SW480 (cell line): ENCODE data around the gene SURF6.

Experiments
- DNase-seq: peaks from one replicate; pipeline ENCODE4 v3.0.0-alpha.2; 2016; ENCODE audit warnings: low spot score

The SURF6 gene

DNA sequence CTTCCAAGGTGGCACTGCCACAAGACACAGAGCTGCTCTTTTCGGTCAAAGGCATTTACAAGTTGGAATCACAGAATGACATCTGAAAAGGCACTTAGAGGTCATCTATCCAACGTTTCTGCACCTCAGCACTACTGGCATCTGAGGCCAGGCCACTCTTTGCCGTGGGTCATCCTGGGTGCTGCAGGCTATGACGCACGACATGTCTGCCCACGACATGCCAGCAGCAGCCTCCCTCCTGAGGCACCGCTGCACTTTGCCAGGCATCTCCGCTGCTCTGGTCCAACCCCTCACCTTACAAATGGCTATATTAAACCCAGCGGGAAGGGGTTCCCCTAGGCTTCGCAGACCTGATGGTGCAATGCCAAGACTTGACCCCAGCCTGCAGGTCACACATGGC, 31.8 kb upstream of the SURF6 start:
- no peak for DNase-seq

DNA sequence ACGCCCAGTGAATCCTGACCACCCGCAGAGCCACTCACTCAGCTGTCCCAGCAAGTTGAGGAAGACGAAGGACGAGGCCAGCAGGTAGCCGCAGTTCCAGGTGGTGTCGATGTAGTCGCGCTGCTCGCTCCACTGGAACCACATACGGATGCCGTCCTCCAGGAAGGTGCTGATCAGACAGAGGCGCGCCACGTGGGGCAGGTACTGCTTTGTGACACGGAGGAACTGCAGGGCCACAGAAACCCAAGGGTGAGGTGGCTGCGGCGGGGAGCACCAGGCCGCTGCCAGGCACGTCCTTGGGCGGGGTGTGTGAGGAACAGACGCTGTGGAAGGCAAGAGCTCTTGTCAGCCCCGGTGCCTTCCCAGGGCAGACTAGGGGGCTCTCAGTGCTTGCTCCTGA, 31.2 kb upstream of the SURF6 start:
- DNase-seq = no peak

DNA sequence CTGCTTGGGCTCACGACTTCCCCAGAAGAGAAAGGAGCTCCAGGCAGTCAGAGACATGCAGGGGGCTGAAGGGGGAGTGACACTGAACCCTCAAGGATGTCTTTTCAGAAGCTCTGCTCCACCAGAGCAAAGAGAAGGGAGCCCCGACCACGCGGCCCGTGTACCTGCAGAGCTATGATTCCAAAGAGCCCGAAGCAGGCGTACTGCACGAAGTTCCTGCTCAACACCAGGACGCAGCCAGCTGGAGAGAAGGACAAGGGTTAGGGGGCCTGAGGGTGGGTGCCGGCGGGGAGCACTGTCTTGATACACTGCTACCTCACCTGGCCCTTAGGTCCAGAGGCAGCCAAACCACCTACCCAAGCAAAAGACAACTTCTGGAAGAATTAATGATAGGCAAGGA, 30.4 kb upstream of the SURF6 start:
- no peak for DNase-seq

DNA sequence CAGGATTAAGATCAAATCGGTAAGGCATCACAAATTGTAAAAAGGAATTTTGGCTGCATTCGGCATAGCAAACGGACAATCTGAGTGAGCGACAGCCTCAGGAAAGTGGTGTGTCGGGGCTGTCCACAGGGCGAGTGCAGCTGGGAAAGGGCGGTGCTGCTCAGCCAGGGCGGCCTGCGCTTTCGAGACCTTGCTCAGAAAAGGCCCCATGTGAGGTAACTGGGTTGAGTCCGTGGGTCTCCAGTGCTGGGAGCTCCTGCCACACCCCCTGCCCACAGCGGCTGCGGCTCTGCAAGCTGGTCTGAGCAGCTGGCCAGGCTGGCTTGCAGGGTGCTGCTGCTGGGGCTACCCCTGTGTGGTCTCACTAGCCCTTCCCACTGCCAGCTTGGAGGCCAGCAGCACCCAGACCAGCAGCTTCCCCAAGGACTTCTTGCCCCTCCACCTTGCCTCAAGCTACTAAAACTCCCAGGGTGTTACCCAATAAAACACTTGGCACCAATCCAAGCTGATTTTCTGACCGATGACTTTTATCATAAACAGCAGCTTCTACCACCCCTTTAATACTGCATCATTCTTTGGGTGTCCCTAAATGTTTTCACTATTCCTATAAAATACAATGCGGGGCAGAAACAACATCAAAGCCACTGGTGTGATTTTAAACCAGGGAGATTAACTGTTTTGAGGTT, 26.5 kb upstream of the SURF6 start:
- DNase-seq = no peak

DNA sequence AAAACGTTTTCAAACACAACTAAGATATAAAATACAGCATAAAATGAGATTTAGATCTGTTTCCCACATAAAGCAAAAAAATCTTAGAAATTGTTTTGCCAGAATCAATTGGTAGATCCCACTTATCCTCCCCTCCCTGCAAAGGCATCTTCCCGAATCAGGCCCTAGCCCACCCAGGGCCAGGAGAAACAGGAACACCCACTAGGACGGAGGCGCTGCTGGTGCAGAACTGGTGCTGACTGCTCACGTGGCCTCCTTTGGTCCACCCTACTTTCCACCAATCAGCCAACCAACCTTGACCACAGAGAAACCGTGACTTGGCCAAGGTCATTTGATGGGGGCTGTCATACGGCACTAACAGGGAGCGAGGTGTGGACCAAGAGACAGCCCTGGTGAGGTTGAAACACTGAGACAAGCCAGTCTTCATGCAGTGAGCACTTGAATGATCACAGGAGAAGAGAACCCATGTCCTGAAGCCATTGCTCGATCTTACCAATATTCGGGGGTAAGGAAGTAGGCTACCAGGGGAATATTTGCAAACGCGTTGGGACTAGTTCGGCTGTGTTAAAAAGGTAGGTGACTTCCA, 25.6 kb upstream of the SURF6 start:
- DNase-seq = no peak

DNA sequence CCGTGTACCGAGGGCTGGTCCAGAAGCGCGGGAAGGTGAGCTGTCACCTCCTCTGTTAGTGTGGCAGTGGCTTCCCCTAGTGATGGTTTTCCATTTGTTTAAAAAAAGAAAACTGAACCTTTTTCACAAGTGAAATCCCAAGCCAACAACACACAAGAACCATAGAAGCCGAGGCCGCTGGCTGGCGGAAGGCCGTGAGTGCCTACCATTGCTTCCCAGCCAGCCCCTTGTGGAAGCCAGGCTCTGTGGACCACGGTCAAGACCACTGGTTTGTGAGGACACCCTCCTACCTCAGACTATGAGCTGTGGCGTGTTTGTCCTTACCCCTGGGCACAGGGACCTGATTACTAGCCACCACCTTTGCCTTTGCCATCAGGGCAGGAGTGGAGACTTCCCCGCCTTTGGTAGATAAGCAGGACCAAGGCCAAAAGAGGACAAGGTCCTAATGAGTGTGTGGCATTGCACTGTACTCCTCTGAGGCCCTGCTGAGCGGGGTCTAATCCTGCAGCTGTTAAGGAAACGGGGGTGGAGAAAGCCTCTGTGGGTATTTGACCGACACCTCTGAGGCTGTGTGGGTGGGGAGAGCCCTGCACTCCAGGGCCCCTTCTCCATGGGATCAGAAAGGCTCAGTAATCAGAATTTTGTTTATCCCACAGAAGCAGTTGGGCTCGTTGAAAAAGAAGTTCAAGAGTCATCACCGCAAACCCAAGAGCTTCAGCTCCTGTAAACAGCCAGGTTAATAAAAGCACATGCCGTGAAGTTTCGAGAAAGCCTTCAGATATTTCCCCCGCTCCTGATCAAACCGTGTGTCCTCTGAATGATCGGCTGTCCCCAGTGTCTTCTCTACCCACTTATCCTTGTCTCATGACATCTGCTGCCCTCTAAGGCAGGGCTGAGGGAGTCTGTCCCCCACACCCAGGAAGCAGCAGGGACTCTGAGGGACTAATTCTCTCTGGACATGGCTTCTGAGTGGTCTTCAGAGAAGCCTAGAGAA, 24.7 kb upstream of the SURF6 start:
- no peak for DNase-seq

DNA sequence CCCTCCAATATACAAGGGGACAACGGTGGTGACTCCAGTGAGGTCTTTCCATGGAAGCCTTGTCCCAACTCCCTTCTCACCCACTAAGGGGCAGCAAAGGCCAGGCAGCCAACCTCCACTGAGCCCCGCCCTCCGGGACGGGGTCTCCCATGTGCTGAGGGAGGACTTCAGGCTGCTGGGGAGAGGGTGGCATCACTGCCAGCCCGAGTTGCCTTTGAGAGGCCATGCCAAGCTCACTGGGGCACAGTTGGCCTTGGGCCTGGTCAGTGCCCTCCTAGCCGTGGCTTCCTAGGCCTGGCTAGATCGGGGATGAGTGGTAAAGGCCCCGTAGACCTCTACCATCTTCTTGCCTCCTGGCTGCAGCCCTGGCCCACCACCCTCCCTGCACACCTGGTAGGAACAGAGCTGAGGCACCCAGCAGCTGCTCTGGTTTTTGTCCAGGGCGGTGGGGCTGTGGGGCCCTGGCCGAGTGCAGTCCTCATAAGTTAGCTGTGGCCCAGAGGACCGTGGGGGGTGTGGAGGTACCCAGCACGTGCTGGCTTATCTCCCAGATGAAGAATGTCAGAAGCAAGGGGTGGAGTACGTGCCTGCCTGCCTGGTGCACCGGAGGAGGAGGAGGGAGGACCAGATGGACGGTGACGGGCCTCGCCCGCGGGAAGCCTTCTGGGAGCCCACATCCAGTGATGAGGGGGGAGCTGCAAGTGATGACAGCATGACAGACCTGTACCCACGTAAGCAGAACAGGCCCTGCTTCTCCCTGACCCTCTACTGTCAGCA, 23.6 kb upstream of the SURF6 start:
- DNase-seq = no peak

DNA sequence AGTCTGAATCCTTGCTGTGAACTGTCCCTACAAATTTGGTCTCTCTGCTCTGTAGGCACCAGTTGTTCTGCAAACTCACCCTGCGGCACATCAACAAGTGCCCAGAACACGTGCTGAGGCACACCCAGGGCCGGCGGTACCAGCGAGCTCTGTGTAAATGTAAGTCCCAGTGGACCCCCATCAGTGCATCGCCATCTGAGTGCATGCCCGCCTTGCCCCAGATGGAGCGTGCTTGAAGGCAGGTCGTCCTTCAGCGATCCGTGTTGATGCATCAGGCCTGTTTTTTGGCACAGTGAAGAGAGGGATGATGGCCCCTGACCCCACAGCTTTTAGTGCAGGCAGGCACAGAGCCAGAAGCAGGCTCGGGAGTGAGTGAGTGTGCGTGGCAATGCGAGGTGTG, 21.7 kb upstream of the SURF6 start:
- no peak for DNase-seq

DNA sequence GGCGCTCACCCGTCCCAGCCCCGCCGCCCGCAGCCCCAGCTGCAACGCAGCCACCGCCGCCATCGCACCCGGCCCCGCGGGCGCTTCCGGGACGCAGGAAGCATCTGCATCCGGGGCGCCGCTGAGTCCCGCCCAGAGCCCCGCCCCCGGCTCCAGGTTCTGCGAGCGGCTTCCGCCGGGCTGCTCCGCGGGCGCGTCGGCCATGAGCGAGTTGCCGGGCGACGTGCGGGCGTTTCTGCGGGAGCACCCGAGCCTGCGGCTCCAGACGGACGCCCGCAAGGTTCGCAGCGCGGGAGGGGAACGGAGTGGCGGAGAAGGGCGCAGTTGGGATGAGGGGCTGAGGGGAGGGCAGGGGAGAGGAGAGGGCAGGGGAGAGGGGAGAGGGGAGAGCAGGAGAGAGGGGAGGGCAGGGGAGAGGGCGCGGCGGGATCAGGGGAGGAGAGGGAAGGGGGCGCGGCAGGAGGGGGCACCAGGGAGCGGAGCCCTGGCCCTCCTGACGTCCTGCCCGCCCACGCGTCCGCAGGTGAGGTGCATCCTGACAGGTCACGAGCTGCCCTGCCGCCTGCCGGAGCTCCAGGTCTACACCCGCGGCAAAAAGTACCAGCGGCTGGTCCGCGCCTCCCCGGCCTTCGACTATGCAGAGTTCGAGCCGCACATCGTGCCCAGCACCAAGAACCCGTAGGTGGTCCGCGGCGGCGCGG, 20.6 kb upstream of the SURF6 start, which contains the start of the genes SURF1 and SURF2:
Gene SURF1 (minus strand): TSS at position 97 of the 701 bp plus-strand sequence. CDS start 34 bp downstream, at position 63.
Gene SURF2 (plus strand): TSS at position 160 of the 701 bp plus-strand sequence. CDS start 43 bp downstream, at position 203.
- DNase-seq = peak; percentile 80

DNA sequence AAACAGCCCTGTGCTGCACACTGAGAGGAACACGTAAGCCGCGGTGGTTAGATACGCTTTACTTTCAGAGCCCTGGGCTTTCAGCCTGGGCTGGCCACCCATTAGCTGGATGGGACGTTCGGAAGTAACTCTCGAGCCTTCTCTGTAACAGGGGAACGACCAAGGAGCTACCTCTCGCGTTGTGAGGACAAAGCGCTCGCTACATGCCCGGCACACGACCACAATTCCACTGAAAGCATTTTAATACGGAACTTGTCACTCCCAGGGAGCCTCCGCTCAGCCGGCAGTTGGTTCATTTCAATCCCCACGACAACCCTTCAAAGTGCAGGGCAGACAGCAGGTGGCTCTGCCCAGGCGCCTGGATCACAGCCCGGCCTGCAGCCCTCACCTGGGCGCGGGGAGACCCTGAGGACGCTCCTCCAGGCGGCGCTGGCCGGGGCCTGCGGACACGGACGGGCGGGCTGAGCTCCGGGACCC, 19.9 kb upstream of the SURF6 start:
- DNase-seq = no peak

DNA sequence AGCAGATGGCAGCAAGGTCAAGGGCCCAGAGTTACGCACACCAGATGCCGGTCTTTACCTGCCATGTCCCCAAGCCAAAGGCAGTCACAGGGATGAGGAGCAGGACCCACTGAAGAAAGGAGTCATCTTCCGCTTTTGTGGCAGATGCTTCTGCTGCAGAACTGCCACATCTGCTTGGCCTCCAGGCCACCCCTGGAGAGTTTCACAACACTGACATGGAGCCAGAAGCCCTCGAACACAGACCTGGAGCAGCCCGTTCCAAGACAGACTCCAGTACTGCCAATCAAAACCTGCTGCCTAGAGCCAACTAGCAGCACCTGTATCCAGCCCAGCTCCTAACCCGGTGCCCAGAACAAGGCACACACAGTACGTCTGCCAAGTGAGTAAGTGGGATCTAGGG, 18.8 kb upstream of the SURF6 start:
- DNase-seq = no peak

DNA sequence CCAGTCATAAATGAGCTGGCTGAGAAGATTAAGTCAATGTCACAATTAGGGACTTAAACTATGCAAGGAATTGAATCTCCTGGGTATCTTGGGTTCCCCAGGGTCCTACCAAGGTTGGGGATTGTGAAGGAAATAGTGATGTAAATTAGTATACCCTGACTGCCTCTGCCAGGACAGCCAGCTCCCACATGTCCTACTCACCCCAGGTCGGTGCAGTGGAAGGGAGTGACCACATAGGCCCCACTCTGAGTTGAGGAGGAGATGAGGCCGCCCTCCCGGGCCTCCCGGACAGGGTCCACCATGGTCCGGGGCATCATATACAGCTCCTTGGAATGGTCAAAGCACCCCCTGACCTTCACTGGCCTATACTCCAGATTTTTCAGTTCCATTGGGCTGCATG, 17.6 kb upstream of the SURF6 start:
- no peak for DNase-seq

DNA sequence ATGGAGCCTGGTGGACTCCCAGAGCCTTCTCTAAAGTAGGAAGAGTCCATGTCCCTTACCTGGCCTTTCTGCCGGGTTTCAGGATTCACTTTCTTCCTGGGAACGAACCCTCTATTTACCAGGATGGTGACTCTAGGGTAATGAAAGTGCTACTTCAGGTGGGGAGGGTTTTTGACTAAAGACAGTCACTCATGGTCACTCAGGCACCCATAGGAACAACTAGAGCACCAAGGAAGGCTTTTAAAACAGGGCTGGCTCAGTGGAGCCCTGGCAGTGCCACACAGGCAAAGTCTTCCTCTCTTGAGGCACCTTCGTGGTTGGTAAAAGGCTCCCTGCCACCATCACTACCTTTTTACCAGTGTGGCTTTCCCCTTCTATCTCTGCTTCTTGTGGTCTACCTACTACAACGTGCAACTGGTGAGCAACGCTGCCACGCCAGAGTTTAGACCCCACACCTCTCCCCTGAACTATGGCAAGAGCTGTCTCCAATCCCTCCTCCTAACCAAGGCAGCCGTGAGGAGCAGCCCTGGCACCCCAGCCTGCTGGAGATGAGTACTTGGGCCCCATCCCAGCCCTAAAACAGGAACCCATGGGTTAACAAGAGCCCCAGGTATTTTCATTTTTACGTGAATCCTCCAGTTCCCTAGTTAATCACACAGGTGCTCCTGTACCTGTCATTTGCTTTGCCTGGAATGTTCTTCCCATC, 16.8 kb upstream of the SURF6 start:
- DNase-seq = no peak

DNA sequence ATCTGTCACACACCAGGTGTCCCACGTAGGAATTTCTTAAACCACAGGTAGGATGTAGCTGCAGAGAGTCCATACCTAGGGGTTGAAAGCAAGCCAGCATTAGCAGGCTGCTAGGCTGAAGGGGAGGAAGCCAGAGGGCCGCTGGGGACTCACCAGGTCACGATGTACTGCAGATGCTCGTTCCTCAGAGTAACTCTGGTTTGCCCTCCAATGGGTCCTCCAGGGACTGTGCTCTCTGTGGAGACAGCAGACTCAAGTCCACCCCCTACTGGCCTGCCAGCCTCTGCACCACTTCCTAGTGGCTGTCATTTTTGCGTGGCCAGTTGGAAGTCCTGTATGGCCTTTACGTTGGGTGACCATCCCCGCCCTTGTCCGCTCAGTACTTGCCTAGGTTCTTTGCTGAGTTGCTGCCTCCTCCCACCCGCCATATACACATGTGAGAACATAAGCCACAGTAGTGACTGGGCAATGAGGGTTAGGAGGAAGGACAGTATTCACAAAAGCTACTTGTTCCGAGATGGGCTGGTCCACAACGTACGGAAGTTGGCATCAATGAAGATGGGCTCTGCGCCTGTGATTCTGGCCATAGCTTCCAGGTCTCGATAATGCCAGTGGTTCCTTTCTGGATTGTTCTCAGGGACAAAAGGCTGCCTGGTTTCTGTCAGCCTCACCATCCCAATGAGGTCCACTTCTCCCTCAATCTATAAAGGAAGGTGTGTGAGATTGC, 16.1 kb upstream of the SURF6 start:
- peak; percentile 63 for DNase-seq

DNA sequence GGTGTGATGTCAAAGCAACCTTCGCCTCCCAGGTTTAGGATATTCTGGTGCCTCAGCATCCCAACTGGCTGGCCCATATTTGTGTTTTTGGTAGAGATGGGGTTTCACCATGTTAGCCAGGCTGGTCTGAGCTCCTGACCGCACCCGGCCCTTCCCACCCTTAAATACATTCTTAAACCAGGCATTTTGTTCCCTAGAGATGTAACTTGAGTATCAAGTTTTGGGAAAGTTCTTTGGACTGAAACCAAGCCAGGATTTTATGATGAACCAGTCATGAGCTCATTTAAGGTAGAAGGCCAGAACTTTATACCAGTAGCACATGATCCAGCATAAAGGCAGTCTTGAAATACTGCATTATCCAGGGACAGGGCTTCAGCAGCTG, 15.5 kb upstream of the SURF6 start:
- DNase-seq = no peak

DNA sequence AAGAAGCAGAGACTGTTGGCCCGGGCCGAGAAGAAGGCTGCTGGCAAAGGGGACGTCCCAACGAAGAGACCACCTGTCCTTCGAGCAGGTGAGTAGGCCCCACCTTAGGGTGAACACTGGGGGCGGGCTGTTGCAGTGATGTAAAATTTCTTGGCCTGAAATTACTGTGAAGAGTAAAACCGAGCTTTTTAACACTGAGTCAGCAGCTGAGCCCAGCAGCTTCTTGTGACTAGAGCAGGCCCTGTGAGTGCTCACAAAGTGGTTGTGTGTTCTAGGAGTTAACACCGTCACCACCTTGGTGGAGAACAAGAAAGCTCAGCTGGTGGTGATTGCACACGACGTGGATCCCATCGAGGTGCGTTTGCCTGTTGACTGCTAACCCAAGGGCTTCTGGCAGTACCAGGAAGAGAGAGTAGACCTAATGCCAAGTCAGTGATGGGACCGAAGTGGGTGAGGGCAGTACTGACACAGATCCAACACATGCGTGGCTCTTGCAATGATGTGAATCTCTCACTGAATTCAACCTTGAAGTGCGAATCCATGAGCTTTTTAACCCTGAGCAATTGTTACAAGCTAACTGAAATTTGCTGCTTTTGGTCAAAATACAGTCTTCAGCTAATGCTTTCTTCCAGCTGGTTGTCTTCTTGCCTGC, 14.1 kb upstream of the SURF6 start:
- DNase-seq = no peak

DNA sequence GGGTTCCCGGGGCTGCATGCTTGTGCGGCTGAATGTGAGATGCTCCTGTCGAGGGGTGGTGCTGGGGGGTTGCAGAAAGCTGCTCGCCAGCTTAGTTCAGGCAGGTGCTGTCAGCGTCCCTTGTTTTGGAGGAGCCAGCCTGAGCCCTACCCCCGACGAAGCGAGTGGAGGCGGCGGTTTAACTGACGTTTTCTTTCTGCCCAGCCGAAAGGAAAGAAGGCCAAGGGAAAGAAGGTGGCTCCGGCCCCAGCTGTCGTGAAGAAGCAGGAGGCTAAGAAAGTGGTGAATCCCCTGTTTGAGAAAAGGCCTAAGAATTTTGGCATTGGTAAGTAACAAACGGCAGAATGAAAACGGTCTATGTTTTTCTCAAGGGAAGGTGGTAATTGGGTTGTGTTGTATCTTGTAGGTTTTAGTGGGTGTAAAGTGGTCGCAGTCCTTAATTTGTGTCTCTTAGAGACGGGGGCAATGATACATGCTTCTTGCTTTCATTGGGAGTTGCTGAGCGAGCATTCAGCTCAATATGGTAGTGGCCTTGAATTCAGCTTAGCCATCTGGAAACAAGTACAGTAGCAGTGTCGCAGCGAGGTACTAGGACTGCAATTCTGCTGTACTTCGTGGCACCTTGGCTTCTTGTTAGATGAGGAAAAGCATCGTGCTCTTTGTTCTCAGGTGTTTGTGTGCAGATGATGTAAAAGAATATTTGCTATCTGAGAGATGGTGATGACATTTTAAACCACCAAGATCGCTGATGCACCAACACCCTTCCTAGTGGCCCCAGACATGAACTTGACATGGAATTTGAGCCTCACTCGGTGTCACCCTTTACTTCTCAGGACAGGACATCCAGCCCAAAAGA, 13.0 kb upstream of the SURF6 start:
- DNase-seq = no peak

DNA sequence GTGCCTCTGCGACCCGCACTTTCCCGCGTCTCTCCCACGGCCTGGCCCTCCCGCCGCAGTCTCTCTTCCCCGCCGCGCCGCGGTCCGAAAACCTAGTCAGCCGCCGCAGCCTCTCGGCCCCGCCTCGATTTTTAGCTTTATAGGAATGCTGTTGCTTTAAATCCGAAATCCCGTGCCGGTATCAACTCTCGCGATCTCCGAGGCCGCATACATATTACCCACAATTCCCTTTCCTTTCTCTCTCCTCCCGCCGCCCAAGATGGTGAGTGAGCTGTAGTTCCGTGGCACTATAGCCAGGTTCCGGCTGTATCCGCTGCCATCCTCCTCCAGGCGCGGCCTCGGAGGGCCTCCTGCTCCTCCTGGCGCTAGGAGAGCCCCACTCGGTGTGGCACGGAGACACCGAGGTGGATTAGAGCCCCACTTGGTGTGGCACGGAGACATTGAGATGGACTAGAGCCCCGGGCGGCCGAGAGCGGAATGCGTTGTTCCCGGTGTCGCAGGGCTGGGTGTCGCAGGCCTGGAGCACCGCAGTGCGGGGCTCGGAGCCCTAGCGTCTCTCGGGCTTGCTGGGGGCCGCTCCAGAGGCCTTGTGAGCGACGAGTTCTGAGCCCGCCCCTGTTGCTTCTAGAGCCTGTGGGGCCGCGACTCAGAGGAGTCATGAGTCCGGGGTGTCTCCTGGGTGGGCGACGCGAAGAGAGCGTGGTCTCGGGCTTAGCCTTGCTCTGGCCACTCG, 12.2 kb upstream of the SURF6 start, which contains the start of the genes MED22 and RPL7A:
Gene MED22 (minus strand): TSS at position 147 of the 733 bp plus-strand sequence. CDS start 1,469 bp downstream, outside the sequence.
Gene RPL7A (plus strand): TSS at position 234 of the 733 bp plus-strand sequence. CDS start 26 bp downstream, at position 260.
- peak; percentile 96 for DNase-seq
